HEK293T (cell line): ENCODE results near the gene TMEM11.
A peak's percentile ranks its signal among the peaks of the same experiment; 100 is the strongest.

Experiments
- CTCF ChIA-PET: fragments of 350-600 bp; formaldehyde crosslinking; extraction: SDS; loops from one replicate; lab custom pipeline; 2021; ENCODE audit warnings: antibody characterized with exemption, inconsistent platforms; lab: Yijun Ruan, JAX
- POLR2A ChIA-PET: fragments of 350-600 bp; formaldehyde crosslinking; extraction: SDS; loops from one replicate; lab custom pipeline; 2020; ENCODE audit warnings: antibody characterized with exemption, inconsistent platforms; lab: Yijun Ruan, JAX
- DNase-seq: peaks from one replicate; pipeline ENCODE4 v3.0.0; 2012; ENCODE audit warnings: mixed read lengths; ENCODE audit errors: extremely low spot score
- ARNT ChIP-seq: fragments of 450-650 bp; IDR thresholded peaks from 2 replicates; pipeline ENCODE4 v1.6.1; 2017; ENCODE audit warnings: mild to moderate bottlenecking
- BHLHE40 ChIP-seq: fragments of 450-650 bp; IDR thresholded peaks from 2 replicates; pipeline ENCODE4 v1.6.1; 2016; ENCODE audit warnings: mild to moderate bottlenecking, moderate library complexity, borderline replicate concordance
- CTBP1 ChIP-seq: fragments of 450-650 bp; IDR thresholded peaks from 2 replicates; pipeline ENCODE4 v1.6.1; 2016; ENCODE audit warnings: borderline replicate concordance
- ELF4 ChIP-seq: fragments of 450-650 bp; IDR thresholded peaks from 2 replicates; pipeline ENCODE4 v1.6.1; 2017; ENCODE audit warnings: antibody characterized with exemption
- FOXA1 ChIP-seq: fragments of 450-650 bp; IDR thresholded peaks from 2 replicates; pipeline ENCODE4 v1.6.1; 2016; ENCODE audit warnings: mild to moderate bottlenecking
- FOXK2 ChIP-seq: fragments of 450-650 bp; IDR thresholded peaks from 2 replicates; pipeline ENCODE4 v1.6.1; 2016; ENCODE audit warnings: mild to moderate bottlenecking
- FOXM1 ChIP-seq: fragments of 450-650 bp; IDR thresholded peaks from 2 replicates; pipeline ENCODE4 v1.6.1; 2017; ENCODE audit warnings: mild to moderate bottlenecking, borderline replicate concordance
- HDGF ChIP-seq: fragments of 450-650 bp; IDR thresholded peaks from 2 replicates; pipeline ENCODE4 v1.6.1; 2017; ENCODE audit warnings: antibody characterized with exemption, borderline replicate concordance
- L3MBTL2 ChIP-seq: fragments of 450-650 bp; conservative IDR thresholded peaks from 2 replicates; pipeline ENCODE4 v1.6.1; 2016; ENCODE audit warnings: mild to moderate bottlenecking
- LEF1 ChIP-seq: fragments of 450-650 bp; IDR thresholded peaks from 2 replicates; pipeline ENCODE4 v1.6.1; 2017; ENCODE audit warnings: mild to moderate bottlenecking, borderline replicate concordance
- NFRKB ChIP-seq: fragments of 450-650 bp; IDR thresholded peaks from 2 replicates; pipeline ENCODE4 v1.6.1; 2016; ENCODE audit warnings: mild to moderate bottlenecking, moderate library complexity
- SP1 ChIP-seq: fragments of 450-650 bp; IDR thresholded peaks from 2 replicates; pipeline ENCODE4 v1.6.1; 2017
- SUZ12 ChIP-seq: fragments of 450-650 bp; IDR thresholded peaks from 2 replicates; pipeline ENCODE4 v1.6.1; 2016; ENCODE audit warnings: mild to moderate bottlenecking
- TARDBP ChIP-seq: fragments of 450-650 bp; IDR thresholded peaks from 2 replicates; pipeline ENCODE4 v1.6.1; 2016
- ZNF384 ChIP-seq: fragments of 450-650 bp; IDR thresholded peaks from 2 replicates; pipeline ENCODE4 v1.6.1; 2016
- TF ChIP-seq, protein P1 (sequence below): fragments of 450-650 bp; IDR thresholded peaks from 2 replicates; pipeline ENCODE4 v1.6.1; 2016

The TMEM11 gene

GRCh38 chr17:21177854-21178600 lies 35.9 kb downstream of the TMEM11 start:
- POLR2A ChIA-PET, result no interaction called here
- no peak for DNase-seq
- CTCF ChIA-PET, result no interaction called here
- TF ChIP-seq ARNT (no peak), BHLHE40 (no peak), FOXA1 (no peak), ZNF384 (no peak), FOXM1 (no peak), HDGF (no peak), L3MBTL2 (no peak), LEF1 (no peak), NFRKB (no peak), SUZ12 (no peak), TARDBP (no peak), CTBP1 (no peak), ELF4 (no peak), SP1 (no peak), FOXK2 (no peak)
- TF ChIP-seq, protein P1, sequence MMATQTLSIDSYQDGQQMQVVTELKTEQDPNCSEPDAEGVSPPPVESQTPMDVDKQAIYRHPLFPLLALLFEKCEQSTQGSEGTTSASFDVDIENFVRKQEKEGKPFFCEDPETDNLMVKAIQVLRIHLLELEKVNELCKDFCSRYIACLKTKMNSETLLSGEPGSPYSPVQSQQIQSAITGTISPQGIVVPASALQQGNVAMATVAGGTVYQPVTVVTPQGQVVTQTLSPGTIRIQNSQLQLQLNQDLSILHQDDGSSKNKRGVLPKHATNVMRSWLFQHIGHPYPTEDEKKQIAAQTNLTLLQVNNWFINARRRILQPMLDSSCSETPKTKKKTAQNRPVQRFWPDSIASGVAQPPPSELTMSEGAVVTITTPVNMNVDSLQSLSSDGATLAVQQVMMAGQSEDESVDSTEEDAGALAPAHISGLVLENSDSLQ, result no peak

DNA sequence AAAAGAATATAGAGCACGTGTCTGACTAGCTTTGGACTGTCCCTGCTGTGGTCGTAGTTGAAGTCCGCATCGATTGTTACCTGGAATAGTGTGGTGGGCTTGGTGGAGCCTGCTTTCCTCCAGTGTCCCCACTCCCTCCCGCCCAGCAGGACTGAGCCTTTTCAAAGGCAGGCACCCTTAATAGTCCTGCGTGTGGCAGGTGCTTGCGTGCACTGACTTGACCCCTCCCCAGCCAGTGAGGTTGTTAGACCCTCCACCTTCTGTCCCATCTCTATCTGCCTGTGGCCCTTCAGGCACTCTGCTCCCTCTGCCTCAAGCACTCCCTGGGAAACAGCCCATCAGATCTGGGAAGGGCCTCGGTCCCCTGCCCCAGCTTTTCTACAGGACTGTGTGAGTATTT lies 36.6 kb downstream of the TMEM11 start:
- TF ChIP-seq SUZ12, result no peak
- no peak for TF ChIP-seq LEF1
- no peak for TF ChIP-seq ARNT
- no peak for TF ChIP-seq FOXA1
- TF ChIP-seq HDGF, result no peak
- TF ChIP-seq FOXM1, result no peak
- no peak for TF ChIP-seq ZNF384
- TF ChIP-seq CTBP1, result no peak
- TF ChIP-seq SP1, result no peak
- no peak for TF ChIP-seq NFRKB
- TF ChIP-seq BHLHE40, result no peak
- TF ChIP-seq, protein P1, result no peak
- no peak for TF ChIP-seq L3MBTL2
- no peak for TF ChIP-seq FOXK2
- no peak for TF ChIP-seq ELF4
- TF ChIP-seq TARDBP, result no peak
- DNase-seq, result peak; percentile 4
- CTCF ChIA-PET, result no interaction called here
- POLR2A ChIA-PET, result no interaction called here

- POLR2A ChIA-PET, result no interaction called here
- peak; percentile 2 for DNase-seq
- TF ChIP-seq SUZ12, result no peak
- no peak for TF ChIP-seq FOXA1
- TF ChIP-seq, protein P1, result no peak
- TF ChIP-seq TARDBP, result no peak
- CTCF ChIA-PET, result no interaction called here
Observed at GRCh38 chr17:21176773-21177395, 37.1 kb downstream of the TMEM11 start.

GRCh38 chr17:21174713-21175112 lies 39.2 kb downstream of the TMEM11 start:
- ChIA-PET POLR2A (no interaction called here), CTCF (no interaction called here)
- TF ChIP-seq LEF1 (no peak), ZNF384 (no peak), FOXM1 (no peak), BHLHE40 (no peak), ELF4 (no peak), HDGF (no peak), NFRKB (no peak), L3MBTL2 (no peak), SUZ12 (no peak)
- TF ChIP-seq, protein P1, result no peak
- no peak for DNase-seq

- TF ChIP-seq ELF4 (no peak), SP1 (no peak), SUZ12 (no peak), NFRKB (no peak), FOXK2 (no peak), L3MBTL2 (no peak), FOXM1 (no peak), LEF1 (no peak), FOXA1 (no peak), BHLHE40 (no peak), CTBP1 (no peak), ZNF384 (no peak), HDGF (no peak), TARDBP (no peak), ARNT (no peak)
- TF ChIP-seq, protein P1, result no peak
- DNase-seq, result no peak
- POLR2A ChIA-PET, result no interaction called here
- CTCF ChIA-PET, result no interaction called here
Observed at GRCh38 chr17:21174186-21174585, 39.8 kb downstream of the TMEM11 start.
